WTC11 (cell line): ENCODE results near the gene OPA1. TPM values are rescaled to one million over a fixed set of nuclear protein-coding genes. Genes with fewer than 3 reads are reported as not detected.

ENCODE experiments used
- ATAC-seq: fragments of 200-7000 bp; cut with Tn5 transposase; 2 replicates; pipeline ENCODE4 v1.10.0; 2021; ENCODE audit warnings: mild to moderate bottlenecking, moderate library complexity
- CTCF ChIA-PET: fragments of 300-600 bp; sonication (Branson Sonifier 250); formaldehyde crosslinking; loops from one replicate; lab custom pipeline; 2021; ENCODE audit warnings: antibody characterized with exemption; lab: Charles Lee
- POLR2A ChIA-PET: fragments of 350-600 bp; sonication (Branson Sonifier 250); formaldehyde crosslinking; loops from one replicate; lab custom pipeline; 2021; ENCODE audit warnings: antibody characterized with exemption; lab: Charles Lee
- DNase-seq: peaks from one replicate; pipeline ENCODE4 v3.0.0; 2021; ENCODE audit warnings: low spot score
- H3K27ac Mint-ChIP-seq: 2 replicates; pipeline ENCODE4 v1.8.0; 2021; ENCODE audit warnings: mixed read lengths
- H3K27me3 Mint-ChIP-seq: 2 replicates; pipeline ENCODE4 v1.8.0; 2021; ENCODE audit warnings: low read depth, mild to moderate bottlenecking, moderate library complexity, mixed read lengths
- H3K36me3 Mint-ChIP-seq: 2 replicates; pipeline ENCODE4 v1.8.0; 2021; ENCODE audit warnings: mixed read lengths
- H3K4me1 Mint-ChIP-seq: 2 replicates; pipeline ENCODE4 v1.8.0; 2022; ENCODE audit warnings: mixed read lengths
- H3K4me3 Mint-ChIP-seq: 2 replicates; pipeline ENCODE4 v1.8.0; 2021; ENCODE audit warnings: mild to moderate bottlenecking, moderate library complexity, mixed read lengths
- H3K9me3 Mint-ChIP-seq: 2 replicates; pipeline ENCODE4 v1.8.0; 2021; ENCODE audit warnings: mixed read lengths
- CBFB ChIP-seq: sonication (generic); formaldehyde crosslinking; IDR thresholded peaks from 2 replicates; pipeline ENCODE4 v1.8.1; 2022; ENCODE audit warnings: mild to moderate bottlenecking, low read depth, missing genetic modification reagents
- EMX1 ChIP-seq: fragments of 250-450 bp; sonication (Bioruptor Pico); IDR thresholded peaks from 2 replicates; pipeline ENCODE4 v1.8.0; 2021; ENCODE audit warnings: mild to moderate bottlenecking
- ESRRA ChIP-seq: sonication (generic); formaldehyde crosslinking; IDR thresholded peaks from 2 replicates; pipeline ENCODE4 v1.8.1; 2022; ENCODE audit warnings: mild to moderate bottlenecking, missing genetic modification reagents, borderline replicate concordance
- JUN ChIP-seq: sonication (generic); formaldehyde crosslinking; IDR thresholded peaks from 2 replicates; pipeline ENCODE4 v1.8.0; 2023; ENCODE audit warnings: mild to moderate bottlenecking, missing genetic modification reagents
- NR1H2 ChIP-seq: sonication (generic); formaldehyde crosslinking; IDR thresholded peaks from 2 replicates; pipeline ENCODE4 v1.9.0; 2021; ENCODE audit warnings: mild to moderate bottlenecking, moderate library complexity, missing genetic modification reagents
- NR3C1 ChIP-seq: sonication (generic); formaldehyde crosslinking; conservative IDR thresholded peaks from 2 replicates; pipeline ENCODE4 v1.8.1; 2023; ENCODE audit warnings: low read depth, mild to moderate bottlenecking, missing genetic modification reagents
- SOX15 ChIP-seq: fragments of 250-450 bp; sonication (Bioruptor Pico); IDR thresholded peaks from 2 replicates; pipeline ENCODE4 v1.9.0; 2021; ENCODE audit warnings: mild to moderate bottlenecking
- SP1 ChIP-seq: sonication (generic); formaldehyde crosslinking; conservative IDR thresholded peaks from 2 replicates; pipeline ENCODE4 v1.8.1; 2022; ENCODE audit warnings: missing genetic modification reagents
- ZBTB21 ChIP-seq: sonication (generic); formaldehyde crosslinking; IDR thresholded peaks from 2 replicates; pipeline ENCODE4 v1.8.1; 2023; ENCODE audit warnings: mild to moderate bottlenecking, missing genetic modification reagents, borderline replicate concordance
- ZNF671 ChIP-seq: fragments of 250-450 bp; sonication (Bioruptor Pico); IDR thresholded peaks from 2 replicates; pipeline ENCODE4 v1.8.0; 2021; ENCODE audit warnings: mild to moderate bottlenecking
- total RNA-seq: library from RNA; stranded (reverse); gene quantifications from 3 replicates; pipeline ENCODE4 v1.2.3, GENCODE V29; 2021
- TF ChIP-seq, protein P1 (sequence below): sonication (generic); formaldehyde crosslinking; IDR thresholded peaks from 2 replicates; pipeline ENCODE4 v1.8.1; 2022; ENCODE audit warnings: low read depth, missing genetic modification reagents, borderline replicate concordance
- TF ChIP-seq, protein P2 (sequence below): fragments of 250-450 bp; sonication (Bioruptor Pico); IDR thresholded peaks from 2 replicates; pipeline ENCODE4 v1.9.0; 2021; ENCODE audit warnings: moderate library complexity, mild to moderate bottlenecking, inconsistent platforms, borderline replicate concordance
- TF ChIP-seq, protein P3 (sequence below): sonication (generic); formaldehyde crosslinking; IDR thresholded peaks from 2 replicates; pipeline ENCODE4 v1.8.1; 2023; ENCODE audit warnings: mild to moderate bottlenecking, missing genetic modification reagents, moderate library complexity
- TF ChIP-seq, protein P4 (sequence below): sonication (generic); formaldehyde crosslinking; IDR thresholded peaks from 2 replicates; pipeline ENCODE4 v1.8.1; 2023; ENCODE audit warnings: mild to moderate bottlenecking, missing genetic modification reagents
- TF ChIP-seq, protein P5 (sequence below): sonication (generic); formaldehyde crosslinking; IDR thresholded peaks from 2 replicates; pipeline ENCODE4 v1.8.0; 2022; ENCODE audit warnings: mild to moderate bottlenecking, missing genetic modification reagents

Gene OPA1
- total RNA-seq, 1 experiment from 2014 or later, result 84.7 TPM

DNA sequence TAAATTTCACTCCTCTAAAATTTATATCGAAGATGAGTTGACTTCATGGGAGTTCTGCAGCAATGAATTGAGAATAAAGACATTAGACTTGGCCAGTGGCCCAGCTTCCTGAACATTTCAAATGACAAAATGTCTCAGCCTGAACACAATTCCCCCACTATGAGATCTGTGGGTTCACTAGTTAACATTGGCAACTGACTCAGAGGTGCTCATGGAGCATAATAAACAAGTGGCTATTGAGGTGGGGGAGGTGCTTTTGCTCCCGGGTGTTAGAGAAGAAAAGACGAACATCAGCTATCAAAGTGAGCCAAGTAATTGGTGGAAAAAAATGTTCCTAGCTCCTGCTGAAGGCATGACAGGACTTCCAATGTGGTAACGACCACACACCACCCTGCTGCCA lies 44.6 kb upstream of the OPA1 start:
- H3K36me3 Mint-ChIP-seq, result peaks cover 5% of the 10 kb centered on the region; the same call in 1 of the 2 replicates
- CTCF ChIA-PET, result interaction anchor here (0.5 to 1.0 kb wide), 2 partner anchors 96 to 1491 kb away, joined by 3 to 8 read pairs; no protein-coding TSS in a partner anchor
- peaks cover 23% of the 10 kb centered on the region for H3K9me3 Mint-ChIP-seq
- H3K4me1 Mint-ChIP-seq, result peaks cover 13% of the 10 kb centered on the region
- H3K27me3 Mint-ChIP-seq, result no peaks in the 10 kb centered on the region
- no peak; the same call in 1 of the 2 replicates for ATAC-seq
- no peak overlapping the region for H3K27ac Mint-ChIP-seq
- TF ChIP-seq EMX1 (CRISPR knock-in tag), result no peak
- TF ChIP-seq, protein P1, sequence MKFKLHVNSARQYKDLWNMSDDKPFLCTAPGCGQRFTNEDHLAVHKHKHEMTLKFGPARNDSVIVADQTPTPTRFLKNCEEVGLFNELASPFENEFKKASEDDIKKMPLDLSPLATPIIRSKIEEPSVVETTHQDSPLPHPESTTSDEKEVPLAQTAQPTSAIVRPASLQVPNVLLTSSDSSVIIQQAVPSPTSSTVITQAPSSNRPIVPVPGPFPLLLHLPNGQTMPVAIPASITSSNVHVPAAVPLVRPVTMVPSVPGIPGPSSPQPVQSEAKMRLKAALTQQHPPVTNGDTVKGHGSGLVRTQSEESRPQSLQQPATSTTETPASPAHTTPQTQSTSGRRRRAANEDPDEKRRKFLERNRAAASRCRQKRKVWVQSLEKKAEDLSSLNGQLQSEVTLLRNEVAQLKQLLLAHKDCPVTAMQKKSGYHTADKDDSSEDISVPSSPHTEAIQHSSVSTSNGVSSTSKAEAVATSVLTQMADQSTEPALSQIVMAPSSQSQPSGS (CRISPR knock-in tag), result no peak
- TF ChIP-seq, protein P2, sequence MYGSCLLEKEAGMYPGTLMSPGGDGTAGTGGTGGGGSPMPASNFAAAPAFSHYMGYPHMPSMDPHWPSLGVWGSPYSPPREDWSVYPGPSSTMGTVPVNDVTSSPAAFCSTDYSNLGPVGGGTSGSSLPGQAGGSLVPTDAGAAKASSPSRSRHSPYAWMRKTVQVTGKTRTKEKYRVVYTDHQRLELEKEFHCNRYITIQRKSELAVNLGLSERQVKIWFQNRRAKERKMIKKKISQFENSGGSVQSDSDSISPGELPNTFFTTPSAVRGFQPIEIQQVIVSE (CRISPR knock-in tag), result no peak
- TF ChIP-seq, all 79 proteins: peak for 0
- no peak overlapping the region for H3K4me3 Mint-ChIP-seq
- DNase-seq, result no peak
- POLR2A ChIA-PET, result no interaction called here

DNA sequence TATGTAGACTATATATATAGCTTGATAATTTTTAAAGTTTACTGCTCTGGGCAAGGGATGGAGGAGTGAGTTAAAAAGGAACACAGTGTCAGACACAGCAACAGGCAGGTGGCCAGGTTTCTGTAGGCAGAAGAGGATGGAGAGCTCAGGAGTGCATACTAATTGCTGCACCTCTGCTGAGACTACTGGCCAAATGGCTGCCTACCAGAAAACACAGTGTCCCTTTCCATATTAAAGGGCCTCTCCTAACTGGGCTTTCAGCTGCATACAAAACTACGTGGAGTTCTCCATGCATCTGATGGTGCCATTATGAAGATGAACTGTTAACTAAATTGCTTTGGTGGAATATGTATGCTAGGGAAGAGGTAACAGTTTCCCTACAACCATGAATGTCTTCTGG lies 40.1 kb upstream of the OPA1 start:
- no peak; the same call in 1 of the 2 replicates for ATAC-seq
- H3K27me3 Mint-ChIP-seq, result no peaks in the 10 kb centered on the region
- H3K4me1 Mint-ChIP-seq, result peaks cover 30% of the 10 kb centered on the region
- H3K4me3 Mint-ChIP-seq, result no peak overlapping the region
- POLR2A ChIA-PET, result interaction anchor here (0.5 kb wide), 1 partner anchor 10 kb away, joined by 3 read pairs; no protein-coding TSS in a partner anchor
- TF ChIP-seq SOX15, result no peak
- no peak for TF ChIP-seq SP1 (CRISPR knock-in tag)
- TF ChIP-seq ZNF671 (CRISPR knock-in tag), result no peak
- TF ChIP-seq JUN (CRISPR knock-in tag), result no peak
- TF ChIP-seq ESRRA (CRISPR knock-in tag), result no peak
- TF ChIP-seq, protein P3, sequence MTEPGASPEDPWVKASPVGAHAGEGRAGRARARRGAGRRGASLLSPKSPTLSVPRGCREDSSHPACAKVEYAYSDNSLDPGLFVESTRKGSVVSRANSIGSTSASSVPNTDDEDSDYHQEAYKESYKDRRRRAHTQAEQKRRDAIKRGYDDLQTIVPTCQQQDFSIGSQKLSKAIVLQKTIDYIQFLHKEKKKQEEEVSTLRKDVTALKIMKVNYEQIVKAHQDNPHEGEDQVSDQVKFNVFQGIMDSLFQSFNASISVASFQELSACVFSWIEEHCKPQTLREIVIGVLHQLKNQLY, result no peak
- TF ChIP-seq EMX1 (CRISPR knock-in tag), result no peak
- TF ChIP-seq NR1H2 (CRISPR knock-in tag), result no peak
- TF ChIP-seq, protein P4, sequence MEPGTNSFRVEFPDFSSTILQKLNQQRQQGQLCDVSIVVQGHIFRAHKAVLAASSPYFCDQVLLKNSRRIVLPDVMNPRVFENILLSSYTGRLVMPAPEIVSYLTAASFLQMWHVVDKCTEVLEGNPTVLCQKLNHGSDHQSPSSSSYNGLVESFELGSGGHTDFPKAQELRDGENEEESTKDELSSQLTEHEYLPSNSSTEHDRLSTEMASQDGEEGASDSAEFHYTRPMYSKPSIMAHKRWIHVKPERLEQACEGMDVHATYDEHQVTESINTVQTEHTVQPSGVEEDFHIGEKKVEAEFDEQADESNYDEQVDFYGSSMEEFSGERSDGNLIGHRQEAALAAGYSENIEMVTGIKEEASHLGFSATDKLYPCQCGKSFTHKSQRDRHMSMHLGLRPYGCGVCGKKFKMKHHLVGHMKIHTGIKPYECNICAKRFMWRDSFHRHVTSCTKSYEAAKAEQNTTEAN (CRISPR knock-in tag), result no peak
- H3K9me3 Mint-ChIP-seq, result no peaks in the 10 kb centered on the region
- no peak overlapping the region for H3K27ac Mint-ChIP-seq
- no peak for DNase-seq
- no peaks in the 10 kb centered on the region for H3K36me3 Mint-ChIP-seq
- CTCF ChIA-PET, result no interaction called here

DNA sequence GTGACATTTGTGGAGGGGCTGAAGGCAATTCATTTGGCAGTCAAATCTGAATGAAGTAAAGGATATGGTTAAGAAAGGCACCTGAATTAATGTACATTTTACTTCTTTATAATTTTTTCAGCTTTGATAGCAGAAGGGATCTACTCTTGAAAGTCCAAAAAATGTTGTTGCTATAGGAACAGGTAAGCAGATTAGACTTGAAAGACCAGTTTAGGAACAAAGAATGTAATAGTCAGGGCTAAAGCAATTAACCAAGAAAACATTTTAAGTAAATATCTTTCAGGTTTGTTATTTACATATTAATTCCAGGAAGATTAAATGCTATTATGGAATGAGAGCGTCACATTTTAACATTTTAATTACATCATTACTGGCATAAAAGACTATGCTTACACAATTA lies 39.4 kb upstream of the OPA1 start:
- Mint-ChIP-seq H3K4me3 (no peak overlapping the region), H3K36me3 (no peaks in the 10 kb centered on the region), H3K4me1 (peaks cover 25% of the 10 kb centered on the region), H3K27ac (no peak overlapping the region), H3K9me3 (no peaks in the 10 kb centered on the region), H3K27me3 (no peaks in the 10 kb centered on the region)
- ChIA-PET POLR2A (no interaction called here), CTCF (interaction anchor here (1.9 kb wide), 1 partner anchor 11 kb away, joined by 4 read pairs; no protein-coding TSS in a partner anchor)
- no peak for DNase-seq
- no peak for ATAC-seq
- TF ChIP-seq ZBTB21 (CRISPR knock-in tag) (no peak), JUN (CRISPR knock-in tag) (no peak), ZNF671 (CRISPR knock-in tag) (no peak), CBFB (no peak), NR3C1 (CRISPR knock-in tag) (no peak)
- TF ChIP-seq, protein P5, sequence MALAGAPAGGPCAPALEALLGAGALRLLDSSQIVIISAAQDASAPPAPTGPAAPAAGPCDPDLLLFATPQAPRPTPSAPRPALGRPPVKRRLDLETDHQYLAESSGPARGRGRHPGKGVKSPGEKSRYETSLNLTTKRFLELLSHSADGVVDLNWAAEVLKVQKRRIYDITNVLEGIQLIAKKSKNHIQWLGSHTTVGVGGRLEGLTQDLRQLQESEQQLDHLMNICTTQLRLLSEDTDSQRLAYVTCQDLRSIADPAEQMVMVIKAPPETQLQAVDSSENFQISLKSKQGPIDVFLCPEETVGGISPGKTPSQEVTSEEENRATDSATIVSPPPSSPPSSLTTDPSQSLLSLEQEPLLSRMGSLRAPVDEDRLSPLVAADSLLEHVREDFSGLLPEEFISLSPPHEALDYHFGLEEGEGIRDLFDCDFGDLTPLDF (CRISPR knock-in tag), result no peak
- TF ChIP-seq, all 79 proteins: peak for 0
